CD8-positive, alpha-beta memory T cell (primary cell): ENCODE measurements around the gene TFCP2. TPM values are rescaled to one million over a fixed set of nuclear protein-coding genes. Genes with fewer than 3 reads are reported as not detected.
A peak's percentile ranks its signal among the peaks of the same experiment; 100 is the strongest.

Experiments
- CTCF ChIA-PET: fragments of 350-600 bp; sonication (Branson Sonifier 250); formaldehyde crosslinking; loops from one replicate; lab custom pipeline; 2021; ENCODE audit warnings: antibody characterized with exemption; lab: Charles Lee
- POLR2A ChIA-PET: fragments of 350-600 bp; sonication (Branson Sonifier 250); formaldehyde crosslinking; loops from one replicate; lab custom pipeline; 2021; ENCODE audit warnings: antibody characterized with exemption; lab: Charles Lee
- DNase-seq, 5 donors: peaks; one replicate each; pipeline versions ENCODE4 v3.0.0 to v3.0.0-alpha.2; 2020 to 2022; ENCODE audit warnings: mixed read lengths in 1 of 5
- H3K27ac ChIP-seq: one replicate; pipeline ENCODE4 v1.7.0; 2013; ENCODE audit warnings: low read depth, mild to moderate bottlenecking, low read length, moderate library complexity
- H3K27me3 ChIP-seq: 2 replicates; pipeline ENCODE4 v1.7.0; 2013; ENCODE audit warnings: low read length, mild to moderate bottlenecking; ENCODE audit not compliant: insufficient read depth, poor library complexity, severe bottlenecking
- H3K36me3 ChIP-seq: 2 replicates; pipeline ENCODE4 v1.7.0; 2013; ENCODE audit warnings: mild to moderate bottlenecking, low read length, moderate library complexity; ENCODE audit not compliant: insufficient read depth
- H3K4me1 ChIP-seq: 2 replicates; pipeline ENCODE4 v1.7.0; 2013; ENCODE audit warnings: mild to moderate bottlenecking, low read length, moderate library complexity; ENCODE audit not compliant: insufficient read depth
- H3K4me3 ChIP-seq: 2 replicates; pipeline ENCODE4 v1.7.0; 2013; ENCODE audit warnings: mild to moderate bottlenecking, low read length
- H3K9me3 ChIP-seq: 2 replicates; pipeline ENCODE4 v1.7.0; 2013; ENCODE audit warnings: mild to moderate bottlenecking, low read length
- H3K27ac Mint-ChIP-seq, 8 donors: one replicate each; pipeline ENCODE4 v1.8.0; 2020 to 2021; ENCODE audit warnings: mixed read lengths in 8 of 8, mild to moderate bottlenecking in 6 of 8, inconsistent platforms in 3 of 8, moderate library complexity in 3 of 8
- H3K27me3 Mint-ChIP-seq, 2 donors: one replicate each; pipeline ENCODE4 v1.8.0; 2020 to 2021; ENCODE audit warnings: mixed read lengths in 2 of 2, mild to moderate bottlenecking in 1 of 2, moderate library complexity in 1 of 2
- H3K36me3 Mint-ChIP-seq, 3 donors: one replicate each; pipeline ENCODE4 v1.8.0; 2020 to 2021; ENCODE audit warnings: mixed read lengths in 3 of 3, inconsistent platforms in 1 of 3, mild to moderate bottlenecking in 1 of 3
- H3K4me1 Mint-ChIP-seq, 3 donors: one replicate each; pipeline ENCODE4 v1.8.0; 2020 to 2021; ENCODE audit warnings: mixed read lengths in 3 of 3, inconsistent platforms in 1 of 3, mild to moderate bottlenecking in 1 of 3
- H3K4me3 Mint-ChIP-seq, 7 donors: one replicate each; pipeline ENCODE4 v1.8.0; 2020 to 2021; ENCODE audit warnings: mixed read lengths in 7 of 7, mild to moderate bottlenecking in 6 of 7, moderate library complexity in 4 of 7, inconsistent platforms in 2 of 7
- H3K9me3 Mint-ChIP-seq, 5 donors: one replicate each; pipeline ENCODE4 v1.8.0; 2020 to 2022; ENCODE audit warnings: mixed read lengths in 5 of 5, mild to moderate bottlenecking in 3 of 5, moderate library complexity in 2 of 5, inconsistent platforms in 1 of 5
- polyA plus RNA-seq: library from polyadenylated mRNA; unstranded; fragments of 300-500 nt; fragmentation: Illumina TruSeq; gene quantifications from one replicate; pipeline ENCODE4 v1.2.3, GENCODE V29; 2021
- total RNA-seq, 2 experiments: library from RNA; stranded (reverse); gene quantifications; one replicate each; pipeline ENCODE4 v1.2.3, GENCODE V29; 2021

The TFCP2 gene
- total and polyA plus RNA-seq, 3 experiments from 2014 or later = 13.9 to 41.9 (median 41.0) TPM

- Mint-ChIP-seq H3K27me3 (no peaks in the 10 kb centered on the region), H3K36me3 (peaks cover 0 to 29% (median 0%) of the 10 kb centered on the region in 3 donors), H3K4me3 (peak overlapping the region in 1 of 7 donors; percentile 56), H3K4me1 (peaks cover 0 to 5% (median 0%) of the 10 kb centered on the region in 3 donors), H3K27ac (peak overlapping the region in 1 of 8 donors; percentile 71), H3K9me3 (no peaks in the 10 kb centered on the region)
- ChIA-PET CTCF (no interaction called here), POLR2A (no interaction called here)
- no peaks in the 10 kb centered on the region for H3K27me3 ChIP-seq
- H3K27ac ChIP-seq = no peak overlapping the region
- H3K4me1 ChIP-seq = no peaks in the 10 kb centered on the region
- no peaks in the 10 kb centered on the region for H3K9me3 ChIP-seq
- no peaks in the 10 kb centered on the region for H3K36me3 ChIP-seq
- DNase-seq = no peak
- no peak overlapping the region for H3K4me3 ChIP-seq
Observed at GRCh38 chr12:51132693-51133092, 40.2 kb downstream of the TFCP2 start.

- Mint-ChIP-seq H3K36me3 (peaks cover 0 to 25% (median 0%) of the 10 kb centered on the region in 3 donors), H3K27me3 (no peaks in the 10 kb centered on the region), H3K4me1 (peaks cover 0 to 5% (median 4%) of the 10 kb centered on the region in 3 donors), H3K4me3 (no peak overlapping the region), H3K27ac (peak overlapping the region in 3 of 8 donors; percentile 3 to 82 (median 38)), H3K9me3 (no peaks in the 10 kb centered on the region)
- no peaks in the 10 kb centered on the region for H3K36me3 ChIP-seq
- H3K9me3 ChIP-seq = no peaks in the 10 kb centered on the region
- no peak overlapping the region for H3K4me3 ChIP-seq
- no peaks in the 10 kb centered on the region for H3K4me1 ChIP-seq
- POLR2A ChIA-PET = interaction anchor here (0.7 kb wide), 1 partner anchor 368 kb away, joined by 3 read pairs; the partner anchor contains the start of gene ATF1
- H3K27me3 ChIP-seq = no peaks in the 10 kb centered on the region
- CTCF ChIA-PET = interaction anchor here (0.6 kb wide), 1 partner anchor 633 kb away, joined by 3 read pairs; no protein-coding TSS in a partner anchor
- H3K27ac ChIP-seq = no peak overlapping the region
- DNase-seq = no peak
Observed at GRCh38 chr12:51131745-51132521, 41.0 kb downstream of the TFCP2 start.

GRCh38 chr12:51128919-51129318, 44.0 kb downstream of the TFCP2 start:
- H3K9me3 ChIP-seq = no peaks in the 10 kb centered on the region
- Mint-ChIP-seq H3K4me1 (peaks cover 0 to 9% (median 5%) of the 10 kb centered on the region in 3 donors), H3K27me3 (no peaks in the 10 kb centered on the region), H3K27ac (peak overlapping the region in 1 of 8 donors; percentile 23), H3K9me3 (no peaks in the 10 kb centered on the region), H3K36me3 (peaks cover 0 to 29% (median 5%) of the 10 kb centered on the region in 3 donors), H3K4me3 (no peak overlapping the region)
- POLR2A ChIA-PET = no interaction called here
- no peak for DNase-seq
- H3K4me1 ChIP-seq = no peaks in the 10 kb centered on the region
- CTCF ChIA-PET = no interaction called here
- H3K4me3 ChIP-seq = no peak overlapping the region
- no peak overlapping the region for H3K27ac ChIP-seq
- no peaks in the 10 kb centered on the region for H3K36me3 ChIP-seq
- no peaks in the 10 kb centered on the region for H3K27me3 ChIP-seq

- H3K27ac Mint-ChIP-seq = peak overlapping the region in 5 of 8 donors; percentile 11 to 82 (median 53)
- POLR2A ChIA-PET = no interaction called here
Observed at GRCh38 chr12:51127050-51127729, 45.7 kb downstream of the TFCP2 start.

GRCh38 chr12:51126297-51126696, 46.6 kb downstream of the TFCP2 start:
- no peak overlapping the region for H3K27ac ChIP-seq
- H3K4me1 ChIP-seq = no peaks in the 10 kb centered on the region
- H3K27ac Mint-ChIP-seq = peak overlapping the region in 2 of 8 donors; percentile 64 to 69
- ChIA-PET POLR2A (no interaction called here), CTCF (interaction anchor here (1.1 to 2.0 kb wide), 2 partner anchors 10 to 11 kb away, joined by 4 to 5 read pairs; no protein-coding TSS in a partner anchor)
- H3K27me3 ChIP-seq = no peaks in the 10 kb centered on the region
- H3K9me3 Mint-ChIP-seq = no peaks in the 10 kb centered on the region
- no peak overlapping the region for H3K4me3 Mint-ChIP-seq
- no peak overlapping the region for H3K4me3 ChIP-seq
- H3K36me3 Mint-ChIP-seq = peaks cover 0 to 21% (median 5%) of the 10 kb centered on the region in 3 donors
- H3K9me3 ChIP-seq = no peaks in the 10 kb centered on the region
- no peaks in the 10 kb centered on the region for H3K36me3 ChIP-seq
- H3K4me1 Mint-ChIP-seq = peaks cover 0 to 9% (median 0%) of the 10 kb centered on the region in 3 donors
- H3K27me3 Mint-ChIP-seq = no peaks in the 10 kb centered on the region
- DNase-seq = no peak

More at GRCh38 chr12:51127050-51127729, 45.7 kb downstream of the TFCP2 start:
- Histone ChIP-seq H3K4me3 (no peak overlapping the region), H3K9me3 (no peaks in the 10 kb centered on the region), H3K27me3 (no peaks in the 10 kb centered on the region), H3K36me3 (no peaks in the 10 kb centered on the region), H3K4me1 (no peaks in the 10 kb centered on the region), H3K27ac (no peak overlapping the region)
- peaks cover 0 to 27% (median 5%) of the 10 kb centered on the region in 3 donors for H3K36me3 Mint-ChIP-seq
- peaks cover 0 to 9% (median 5%) of the 10 kb centered on the region in 3 donors for H3K4me1 Mint-ChIP-seq
- DNase-seq = no peak
- no peaks in the 10 kb centered on the region for H3K27me3 Mint-ChIP-seq
- no peak overlapping the region for H3K4me3 Mint-ChIP-seq
- H3K9me3 Mint-ChIP-seq = no peaks in the 10 kb centered on the region
- CTCF ChIA-PET = interaction anchor here (2.0 kb wide), 1 partner anchor 11 kb away, joined by 5 read pairs; no protein-coding TSS in a partner anchor

- Histone ChIP-seq H3K36me3 (no peaks in the 10 kb centered on the region), H3K27ac (no peak overlapping the region), H3K27me3 (no peaks in the 10 kb centered on the region), H3K9me3 (no peaks in the 10 kb centered on the region), H3K4me1 (no peaks in the 10 kb centered on the region), H3K4me3 (no peak overlapping the region)
- DNase-seq = no peak
- Mint-ChIP-seq H3K27ac (no peak overlapping the region), H3K4me3 (no peak overlapping the region), H3K36me3 (peaks cover 0 to 21% (median 5%) of the 10 kb centered on the region in 3 donors), H3K27me3 (no peaks in the 10 kb centered on the region), H3K4me1 (peaks cover 0 to 9% (median 0%) of the 10 kb centered on the region in 3 donors), H3K9me3 (no peaks in the 10 kb centered on the region)
- ChIA-PET POLR2A (no interaction called here), CTCF (no interaction called here)
Observed at GRCh38 chr12:51124504-51124903, 48.4 kb downstream of the TFCP2 start.

GRCh38 chr12:51122844-51123243, 50.1 kb downstream of the TFCP2 start:
- no peaks in the 10 kb centered on the region for H3K9me3 Mint-ChIP-seq
- H3K36me3 Mint-ChIP-seq = peaks cover 0 to 31% (median 6%) of the 10 kb centered on the region in 3 donors
- no peaks in the 10 kb centered on the region for H3K27me3 Mint-ChIP-seq
- H3K27ac ChIP-seq = no peak overlapping the region
- peak overlapping the region in 1 of 8 donors; percentile 14 for H3K27ac Mint-ChIP-seq
- H3K4me3 Mint-ChIP-seq = no peak overlapping the region
- no peaks in the 10 kb centered on the region for H3K36me3 ChIP-seq
- CTCF ChIA-PET = no interaction called here
- H3K4me1 ChIP-seq = no peaks in the 10 kb centered on the region
- DNase-seq = no peak
- H3K4me1 Mint-ChIP-seq = peaks cover 0 to 9% (median 0%) of the 10 kb centered on the region in 3 donors
- H3K4me3 ChIP-seq = no peak overlapping the region
- POLR2A ChIA-PET = no interaction called here
- H3K27me3 ChIP-seq = no peaks in the 10 kb centered on the region
- H3K9me3 ChIP-seq = no peaks in the 10 kb centered on the region

GRCh38 chr12:51118706-51119105, 54.2 kb downstream of the TFCP2 start:
- CTCF ChIA-PET = no interaction called here
- POLR2A ChIA-PET = no interaction called here
- Histone ChIP-seq H3K27ac (no peak overlapping the region), H3K4me3 (no peak overlapping the region), H3K36me3 (peaks cover 7% of the 10 kb centered on the region), H3K27me3 (no peaks in the 10 kb centered on the region), H3K4me1 (no peaks in the 10 kb centered on the region), H3K9me3 (no peaks in the 10 kb centered on the region)
- no peak overlapping the region for H3K27ac Mint-ChIP-seq
- H3K4me3 Mint-ChIP-seq = no peak overlapping the region
- H3K9me3 Mint-ChIP-seq = no peaks in the 10 kb centered on the region
- H3K4me1 Mint-ChIP-seq = no peaks in the 10 kb centered on the region
- no peak for DNase-seq
- peaks cover 4 to 45% (median 17%) of the 10 kb centered on the region in 3 donors for H3K36me3 Mint-ChIP-seq
- no peaks in the 10 kb centered on the region for H3K27me3 Mint-ChIP-seq
